ENCODE measurements around the gene CNEP1R1. TPM values are rescaled to one million over a fixed set of nuclear protein-coding genes. Genes with fewer than 3 reads are reported as not detected.
A peak's percentile ranks its signal among the peaks of the same experiment; 100 is the strongest.

CNEP1R1 gene
- total RNA-seq, 2 experiments from 2014 or later, result 19.9 to 24.1 TPM

GRCh38 chr16:50072730-50073129 is 47.7 kb downstream of the CNEP1R1 start:
- TSS peak; percentile 14 for BruUV-seq (replicated peaks)

GRCh38 chr16:50079397-50080140 is 54.5 kb downstream of the CNEP1R1 start:
- intact Hi-C loops (cut with micrococcal nuclease; ENCODE audit: unreplicated experiment), result loop anchor here (10.0 kb wide), 1 partner anchor 245 kb away; no protein-coding TSS in a partner anchor
- POLR2A ChIA-PET, result interaction anchor here (0.6 to 1.6 kb wide), 2 partner anchors 12 to 29 kb away, joined by 4 read pairs; no protein-coding TSS in a partner anchor

More at GRCh38 chr16:50072730-50073129, 47.7 kb downstream of the CNEP1R1 start:
- no peak overlapping the region for H3K27ac ChIP-seq (ENCODE audit: low read depth, low read length, poor library complexity, severe bottlenecking)
- peaks cover 11% of the 10 kb centered on the region for H3K4me1 ChIP-seq (ENCODE audit: insufficient read depth, low read length, poor library complexity, severe bottlenecking)
- peaks cover 18% of the 10 kb centered on the region for H3K79me2 ChIP-seq (ENCODE audit: insufficient read depth, low read depth, low read length)
- CTCF ChIA-PET (ENCODE audit: unreplicated experiment), result no interaction called here
- no peaks in the 10 kb centered on the region for H3K9me3 ChIP-seq (ENCODE audit: low read length)
- POLR2A ChIA-PET, result no interaction called here
- H2AFZ ChIP-seq (ENCODE audit: low read length), result no peak overlapping the region
- peaks cover 5% of the 10 kb centered on the region; the same call in 1 of the 2 replicates for H4K20me1 ChIP-seq (ENCODE audit: insufficient read depth, low read length)
- H3K9me2 ChIP-seq (ENCODE audit: insufficient read depth, low read length), result no peaks in the 10 kb centered on the region
- H3K4me3 ChIP-seq (ENCODE audit: low read depth, low read length, poor library complexity, severe bottlenecking), result no peak overlapping the region
- DNase-seq (ENCODE audit: low spot score), result no peak
- peaks cover 87% of the 10 kb centered on the region for H3K36me3 ChIP-seq (ENCODE audit: insufficient read depth, low read length)
- H3K4me2 ChIP-seq (ENCODE audit: low read length), result no peak overlapping the region
- TF ChIP-seq EZH2phosphoT487 (IDR thresholded peaks at IDR 0.05; ENCODE audit: borderline replicate concordance, low read depth, low read length) (no peak), CTCF (conservative IDR thresholded peaks at IDR 0.05; ENCODE audit: low read length) (no peak)
- intact Hi-C loops (cut with micrococcal nuclease; ENCODE audit: unreplicated experiment), result loop anchor here (10.0 kb wide), 1 partner anchor 252 kb away; no protein-coding TSS in a partner anchor

More at GRCh38 chr16:50079397-50080140, 54.5 kb downstream of the CNEP1R1 start:
- no peak overlapping the region for H2AFZ ChIP-seq (ENCODE audit: low read length)
- H3K4me2 ChIP-seq (ENCODE audit: low read length), result no peak overlapping the region
- no peak for DNase-seq (ENCODE audit: low spot score)
- H3K27ac ChIP-seq (ENCODE audit: low read depth, low read length, poor library complexity, severe bottlenecking), result no peak overlapping the region
- TF ChIP-seq EZH2phosphoT487 (IDR thresholded peaks at IDR 0.05; ENCODE audit: borderline replicate concordance, low read depth, low read length) (no peak), CTCF (conservative IDR thresholded peaks at IDR 0.05; ENCODE audit: low read length) (no peak)
- H3K79me2 ChIP-seq (ENCODE audit: insufficient read depth, low read depth, low read length), result no peaks in the 10 kb centered on the region
- no peaks in the 10 kb centered on the region for H3K9me3 ChIP-seq (ENCODE audit: low read length)
- peaks cover 88% of the 10 kb centered on the region for H3K36me3 ChIP-seq (ENCODE audit: insufficient read depth, low read length)
- H4K20me1 ChIP-seq (ENCODE audit: insufficient read depth, low read length), result no peaks in the 10 kb centered on the region
- no peaks in the 10 kb centered on the region for H3K4me1 ChIP-seq (ENCODE audit: insufficient read depth, low read length, poor library complexity, severe bottlenecking)
- no peak overlapping the region for H3K4me3 ChIP-seq (ENCODE audit: low read depth, low read length, poor library complexity, severe bottlenecking)
- H3K9me2 ChIP-seq (ENCODE audit: insufficient read depth, low read length), result no peaks in the 10 kb centered on the region
- no TSS peak for BruUV-seq (replicated peaks)
- CTCF ChIA-PET (ENCODE audit: unreplicated experiment), result no interaction called here

Measured in OCI-LY7 (cell line).